Parathyroid adenoma (tissue), 2 donors: ENCODE results near the gene MYRF.

Experiments
- H2AFZ ChIP-seq: fragments of 300-600 bp; sonication (generic); one replicate; pipeline ENCODE4 v1.7.0; 2017; ENCODE audit warnings: antibody characterized with exemption, mild to moderate bottlenecking
- H3K27ac ChIP-seq: fragments of 300-600 bp; sonication (generic); one replicate; pipeline ENCODE4 v1.7.0; 2017
- H3K27me3 ChIP-seq: fragments of 300-600 bp; sonication (generic); one replicate; pipeline ENCODE4 v1.7.0; 2017; ENCODE audit warnings: low read length; ENCODE audit not compliant: control insufficient read depth, insufficient read depth
- H3K36me3 ChIP-seq: fragments of 300-600 bp; sonication (generic); one replicate; pipeline ENCODE4 v1.7.0; 2017; ENCODE audit warnings: low read length; ENCODE audit not compliant: control insufficient read depth, insufficient read depth
- H3K4me1 ChIP-seq: fragments of 300-600 bp; sonication (generic); one replicate; pipeline ENCODE4 v1.7.0; 2017; ENCODE audit warnings: control low read depth
- H3K4me2 ChIP-seq: fragments of 300-600 bp; sonication (generic); one replicate; pipeline ENCODE4 v1.7.0; 2017; ENCODE audit warnings: low read length
- H3K4me3 ChIP-seq: fragments of 300-600 bp; sonication (generic); one replicate; pipeline ENCODE4 v1.7.0; 2017; ENCODE audit warnings: low read depth, low read length
- H3K79me2 ChIP-seq: fragments of 300-600 bp; sonication (generic); one replicate; pipeline ENCODE4 v1.7.0; 2017; ENCODE audit warnings: control low read depth
- H3K9ac ChIP-seq: fragments of 300-600 bp; sonication (generic); one replicate; pipeline ENCODE4 v1.7.0; 2017; ENCODE audit warnings: mild to moderate bottlenecking
- H3K9me3 ChIP-seq: fragments of 300-600 bp; sonication (generic); one replicate; pipeline ENCODE4 v1.7.0; 2017; ENCODE audit warnings: low read length; ENCODE audit not compliant: control insufficient read depth
- CTCF ChIP-seq: fragments of 300-600 bp; sonication (generic); IDR thresholded peaks from one replicate; pipeline ENCODE4 v1.7.0; 2017; ENCODE audit warnings: antibody characterized with exemption, mild to moderate bottlenecking
- donor health status: primary hyperparathyroidism.

Gene MYRF

GRCh38 chr11:61768376-61769076, 16.1 kb downstream of the MYRF start:
- Histone ChIP-seq H3K9me3 (no peaks in the 10 kb centered on the region), H3K4me1 (no peaks in the 10 kb centered on the region), H3K4me2 (no peak overlapping the region), H3K4me3 (no peak overlapping the region), H3K79me2 (no peaks in the 10 kb centered on the region), H3K9ac (no peak overlapping the region), H3K27me3 (no peaks in the 10 kb centered on the region), H2AFZ (no peak overlapping the region), H3K27ac (no peak overlapping the region), H3K36me3 (no peaks in the 10 kb centered on the region)
- TF ChIP-seq CTCF, result no peak

GRCh38 chr11:61769169-61769920, 16.9 kb downstream of the MYRF start:
- Histone ChIP-seq H3K9me3 (no peaks in the 10 kb centered on the region), H3K36me3 (no peaks in the 10 kb centered on the region), H3K9ac (no peak overlapping the region), H3K27ac (no peak overlapping the region), H2AFZ (no peak overlapping the region), H3K79me2 (no peaks in the 10 kb centered on the region), H3K27me3 (no peaks in the 10 kb centered on the region), H3K4me1 (no peaks in the 10 kb centered on the region), H3K4me2 (no peak overlapping the region), H3K4me3 (no peak overlapping the region)
- TF ChIP-seq CTCF, result no peak

- H3K27ac ChIP-seq, result no peak overlapping the region
- H3K27me3 ChIP-seq, result no peaks in the 10 kb centered on the region
- TF ChIP-seq CTCF, result no peak
- no peak overlapping the region for H3K4me3 ChIP-seq
- no peak overlapping the region for H2AFZ ChIP-seq
- no peak overlapping the region for H3K9ac ChIP-seq
- H3K4me1 ChIP-seq, result no peaks in the 10 kb centered on the region
- no peak overlapping the region for H3K4me2 ChIP-seq
- H3K36me3 ChIP-seq, result no peaks in the 10 kb centered on the region
- H3K79me2 ChIP-seq, result no peaks in the 10 kb centered on the region
- no peaks in the 10 kb centered on the region for H3K9me3 ChIP-seq
These were observed 17.7 kb downstream of the MYRF start for GRCh38 chr11:61769946-61770683.

- Histone ChIP-seq H3K36me3 (no peaks in the 10 kb centered on the region), H3K4me1 (no peaks in the 10 kb centered on the region), H3K4me3 (no peak overlapping the region), H2AFZ (no peak overlapping the region), H3K27me3 (no peaks in the 10 kb centered on the region), H3K9me3 (no peaks in the 10 kb centered on the region), H3K9ac (no peak overlapping the region), H3K4me2 (no peak overlapping the region), H3K79me2 (no peaks in the 10 kb centered on the region), H3K27ac (no peak overlapping the region)
- no peak for TF ChIP-seq CTCF
These were observed 18.9 kb downstream of the MYRF start for GRCh38 chr11:61771195-61771894.
